ENCODE results near the gene MIDN.
"Not testable (repeated sequence)": the region's sequence is repeated elsewhere in the genome, so short reads cannot be mapped to it uniquely, and the experiment has no call there.

Gene MIDN

DNA sequence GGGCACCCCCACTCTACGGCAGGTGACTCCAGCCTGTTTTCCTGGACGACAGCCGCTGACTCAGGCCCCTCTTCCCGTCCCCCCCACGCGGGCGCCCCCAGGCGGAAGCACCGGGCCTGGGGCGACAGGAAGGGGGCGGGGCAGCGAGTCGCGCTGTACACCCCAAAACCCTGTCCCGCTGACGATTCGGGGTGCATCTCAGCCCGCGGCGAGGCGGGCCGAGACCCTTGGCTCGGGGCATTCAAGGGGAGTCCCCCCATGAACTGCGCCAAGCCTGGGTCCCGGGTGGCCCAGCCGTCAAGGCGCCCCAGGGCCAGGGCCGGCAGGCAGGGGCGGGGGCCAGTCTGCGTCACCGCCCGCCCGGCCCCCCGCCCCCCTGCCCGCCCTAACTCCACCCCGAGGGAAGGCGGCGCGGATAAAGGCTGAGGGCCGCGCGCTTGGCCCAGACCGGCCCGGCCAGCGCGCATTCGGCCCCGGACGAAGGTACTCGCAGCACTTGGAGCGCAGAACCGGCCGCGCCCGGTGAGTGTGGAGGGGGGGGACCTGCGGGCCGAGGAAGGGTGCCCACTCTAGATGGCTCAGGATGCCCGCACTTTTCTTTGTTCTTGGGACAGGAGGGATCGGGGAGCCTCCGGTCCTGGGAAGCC, at the start of gene MIDN:
Gene MIDN (plus strand): TSS at position 445 of the 647 bp plus-strand sequence. CDS start 1,714 bp downstream, outside the sequence.
- peak in 1 of 2 experiments; percentile 55 for DNase-seq

DNA sequence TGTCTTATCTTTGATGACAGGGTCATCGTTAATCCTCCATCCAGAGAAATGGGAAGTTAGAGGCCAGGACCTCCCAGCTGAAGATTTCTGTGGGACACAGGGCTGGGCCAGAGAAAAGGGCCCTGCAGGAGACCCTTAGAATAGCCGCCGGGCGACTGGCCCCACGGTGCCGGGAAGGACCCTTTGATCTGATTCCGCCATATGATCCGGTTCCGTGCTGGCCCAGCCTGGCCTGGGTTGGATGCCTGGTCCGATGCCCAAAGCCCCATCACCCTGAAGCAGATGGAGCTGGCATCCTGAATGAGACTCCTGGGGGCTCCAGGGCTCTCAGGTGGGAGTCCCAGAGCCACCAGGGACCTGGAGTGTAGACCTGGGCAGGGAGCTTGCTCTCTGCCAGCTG, 48.9 kb upstream of the MIDN start:
- DNase-seq, result no peak

DNA sequence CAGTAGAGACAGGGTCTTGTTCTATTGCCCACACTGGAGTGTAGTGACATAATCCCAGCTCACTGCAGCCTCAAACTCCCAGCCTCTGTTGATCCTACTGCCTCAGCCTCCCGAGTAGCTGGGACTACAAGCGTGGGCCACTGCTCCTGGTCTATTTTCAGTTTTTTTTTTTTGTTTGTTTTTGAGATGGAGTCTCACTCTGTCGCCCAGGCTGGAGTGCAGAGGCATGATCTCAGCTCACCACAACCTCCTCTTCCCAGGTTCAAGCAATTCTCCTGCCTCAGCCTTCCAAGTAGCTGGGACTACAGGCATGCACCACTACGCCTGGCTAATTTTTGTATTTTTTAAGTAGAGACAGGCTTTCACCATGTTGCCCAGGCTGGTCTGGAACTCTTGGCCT, 47.8 kb upstream of the MIDN start:
- DNase-seq, result not testable (repeated sequence)

DNA sequence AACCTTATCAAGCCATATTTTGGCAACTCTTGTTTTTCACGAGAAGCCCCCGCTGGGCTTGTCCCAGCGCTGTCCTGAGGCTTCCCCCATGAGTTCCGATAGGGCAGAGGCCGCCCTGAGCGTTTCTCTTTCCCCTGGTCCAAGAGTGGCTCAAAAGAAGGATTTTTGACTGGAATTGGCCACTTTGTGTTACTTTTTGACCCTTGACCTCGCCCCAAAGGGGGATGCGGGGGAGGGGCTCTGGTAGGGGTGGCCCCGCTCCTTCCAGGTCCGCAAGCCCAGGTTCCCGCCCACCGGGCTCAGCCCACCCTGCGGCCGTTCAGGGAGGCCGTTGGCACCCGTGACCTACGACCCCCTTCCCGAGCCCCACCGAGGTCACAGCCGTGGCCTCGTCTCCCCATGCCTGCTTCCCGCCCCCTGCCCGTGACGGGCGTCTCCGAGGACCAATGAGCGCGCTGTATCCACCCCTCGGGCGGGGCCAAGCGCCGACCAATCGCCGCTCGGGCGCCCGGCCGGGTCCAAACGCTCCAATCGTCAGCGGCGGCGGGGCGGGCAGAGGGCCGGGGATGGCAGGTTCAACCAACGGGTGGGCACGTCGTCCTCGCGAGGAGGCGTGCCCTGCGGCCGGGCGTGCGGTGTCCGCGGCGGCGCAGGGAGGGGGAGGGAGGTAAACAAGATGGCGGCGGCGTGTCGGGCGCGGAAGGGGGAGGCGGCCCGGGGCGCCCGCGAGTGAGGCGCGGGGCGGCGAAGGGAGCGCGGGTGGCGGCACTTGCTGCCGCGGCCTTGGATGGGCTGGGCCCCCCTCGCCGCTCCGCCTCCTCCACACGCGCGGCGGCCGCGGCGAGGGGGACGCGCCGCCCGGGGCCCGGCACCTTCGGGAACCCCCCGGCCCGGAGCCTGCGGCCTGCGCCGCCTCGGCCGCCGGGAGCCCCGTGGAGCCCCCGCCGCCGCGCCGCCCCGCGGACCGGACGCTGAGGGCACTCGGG, 43.0 kb upstream of the MIDN start, which contains the start of gene STK11:
Gene STK11 (plus strand): TSS at position 665 of the 986 bp plus-strand sequence. CDS start 1,136 bp downstream, outside the sequence.
- peak; percentile 93 to 96 for DNase-seq

DNA sequence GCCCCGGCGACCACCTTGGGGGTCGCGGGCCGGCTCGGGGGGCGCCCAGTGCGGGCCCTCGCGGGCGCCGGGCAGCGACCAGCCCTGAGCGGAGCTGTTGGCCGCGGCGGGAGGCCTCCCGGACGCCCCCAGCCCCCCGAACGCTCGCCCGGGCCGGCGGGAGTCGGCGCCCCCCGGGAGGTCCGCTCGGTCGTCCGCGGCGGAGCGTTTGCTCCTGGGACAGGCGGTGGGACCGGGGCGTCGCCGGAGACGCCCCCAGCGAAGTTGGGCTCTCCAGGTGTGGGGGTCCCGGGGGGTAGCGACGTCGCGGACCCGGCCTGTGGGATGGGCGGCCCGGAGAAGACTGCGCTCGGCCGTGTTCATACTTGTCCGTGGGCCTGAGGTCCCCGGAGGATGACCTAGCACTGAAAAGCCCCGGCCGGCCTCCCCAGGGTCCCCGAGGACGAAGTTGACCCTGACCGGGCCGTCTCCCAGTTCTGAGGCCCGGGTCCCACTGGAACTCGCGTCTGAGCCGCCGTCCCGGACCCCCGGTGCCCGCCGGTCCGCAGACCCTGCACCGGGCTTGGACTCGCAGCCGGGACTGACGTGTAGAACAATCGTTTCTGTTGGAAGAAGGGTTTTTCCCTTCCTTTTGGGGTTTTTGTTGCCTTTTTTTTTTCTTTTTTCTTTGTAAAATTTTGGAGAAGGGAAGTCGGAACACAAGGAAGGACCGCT, 42.1 kb upstream of the MIDN start:
- no peak for DNase-seq

DNA sequence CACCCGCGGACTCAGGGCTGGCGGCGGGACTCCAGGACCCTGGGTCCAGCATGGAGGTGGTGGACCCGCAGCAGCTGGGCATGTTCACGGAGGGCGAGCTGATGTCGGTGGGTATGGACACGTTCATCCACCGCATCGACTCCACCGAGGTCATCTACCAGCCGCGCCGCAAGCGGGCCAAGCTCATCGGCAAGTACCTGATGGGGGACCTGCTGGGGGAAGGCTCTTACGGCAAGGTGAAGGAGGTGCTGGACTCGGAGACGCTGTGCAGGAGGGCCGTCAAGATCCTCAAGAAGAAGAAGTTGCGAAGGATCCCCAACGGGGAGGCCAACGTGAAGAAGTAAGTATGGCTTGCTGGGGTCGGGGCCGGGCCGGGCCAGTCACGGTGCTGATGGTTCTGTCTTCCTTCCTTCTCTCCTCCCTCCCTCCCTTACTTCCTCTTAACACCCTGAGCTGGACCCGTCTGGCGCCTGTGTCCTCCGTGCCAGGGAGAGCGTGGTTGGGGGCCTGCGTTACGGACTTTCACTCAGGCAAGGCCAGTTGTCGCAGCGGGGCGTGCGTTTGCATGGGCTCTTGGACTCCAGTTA, 41.4 kb upstream of the MIDN start:
- DNase-seq, result no peak

DNA sequence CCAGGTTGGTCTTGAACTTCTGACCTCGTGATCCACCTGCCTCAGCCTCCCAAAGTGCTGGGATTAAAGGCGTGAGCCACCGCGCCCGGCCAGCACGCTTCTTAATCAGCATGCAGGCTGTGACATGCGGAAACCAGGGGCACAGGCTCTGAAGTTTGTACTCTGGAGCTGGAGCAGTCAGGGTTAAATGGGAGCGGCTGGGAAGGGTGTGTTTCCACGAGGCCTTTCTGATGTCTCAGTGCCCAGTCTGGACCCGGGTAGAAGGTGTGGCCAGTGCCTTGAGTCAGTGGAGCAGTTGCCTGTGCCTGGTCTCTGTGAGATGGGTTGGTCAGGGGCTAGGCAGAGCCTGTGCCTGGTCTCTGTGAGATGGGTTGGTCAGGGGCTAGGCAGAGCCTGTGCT, 39.6 kb upstream of the MIDN start:
- DNase-seq, result not testable (repeated sequence)

DNA sequence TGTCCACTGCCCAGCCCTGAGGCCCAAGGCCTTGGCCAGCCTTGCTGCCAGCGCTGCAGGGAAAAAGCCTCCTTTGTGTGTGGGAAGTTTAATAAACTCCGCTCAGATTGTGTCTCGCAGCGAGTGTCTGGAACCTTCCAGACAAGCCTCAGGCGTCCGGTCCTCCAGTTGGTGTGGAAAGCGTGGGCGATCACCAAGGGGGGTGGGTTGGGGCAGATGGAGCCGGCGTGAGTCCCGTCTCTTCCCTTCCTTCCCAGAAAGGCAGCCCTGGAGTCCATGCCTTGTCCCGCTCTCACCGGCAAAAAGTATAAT, 38.2 kb upstream of the MIDN start:
- no peak for DNase-seq

DNA sequence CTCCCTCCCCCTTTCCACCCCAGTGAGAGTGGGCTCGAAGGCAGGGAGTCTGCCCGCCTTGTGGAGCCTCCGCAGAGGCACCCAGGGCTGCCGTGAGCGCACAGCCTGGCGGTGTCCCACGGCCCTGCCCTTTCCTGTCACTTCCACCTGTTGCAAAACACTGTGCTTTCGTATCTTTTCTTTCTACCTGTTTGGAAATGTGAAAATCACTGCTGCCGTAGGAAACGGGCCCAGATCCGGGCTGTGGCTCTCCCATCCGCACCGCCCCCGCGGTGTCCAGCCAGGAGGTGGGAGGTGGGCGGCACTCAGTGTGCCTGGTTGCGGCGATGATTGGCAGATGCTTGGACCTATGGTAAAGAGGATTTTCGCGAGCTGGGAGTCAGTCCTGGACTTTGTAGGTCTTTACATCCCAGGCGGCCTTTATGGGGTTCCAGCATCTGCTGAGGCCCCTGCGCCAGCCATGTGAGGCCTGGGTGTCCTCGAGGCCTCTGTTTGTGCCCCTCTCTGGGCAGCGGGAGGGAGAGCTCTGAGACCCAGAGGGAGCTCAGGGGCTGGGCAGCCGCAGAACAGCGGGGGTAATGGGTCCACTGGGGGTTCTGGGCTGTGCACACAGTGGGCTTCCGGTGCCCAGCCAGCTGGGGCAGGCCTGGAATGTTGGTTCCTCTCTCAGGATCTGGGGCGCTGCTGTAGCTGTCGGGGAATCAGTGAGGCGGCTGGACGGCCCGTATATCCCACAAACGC, 36.7 kb upstream of the MIDN start:
- DNase-seq, result no peak

DNA sequence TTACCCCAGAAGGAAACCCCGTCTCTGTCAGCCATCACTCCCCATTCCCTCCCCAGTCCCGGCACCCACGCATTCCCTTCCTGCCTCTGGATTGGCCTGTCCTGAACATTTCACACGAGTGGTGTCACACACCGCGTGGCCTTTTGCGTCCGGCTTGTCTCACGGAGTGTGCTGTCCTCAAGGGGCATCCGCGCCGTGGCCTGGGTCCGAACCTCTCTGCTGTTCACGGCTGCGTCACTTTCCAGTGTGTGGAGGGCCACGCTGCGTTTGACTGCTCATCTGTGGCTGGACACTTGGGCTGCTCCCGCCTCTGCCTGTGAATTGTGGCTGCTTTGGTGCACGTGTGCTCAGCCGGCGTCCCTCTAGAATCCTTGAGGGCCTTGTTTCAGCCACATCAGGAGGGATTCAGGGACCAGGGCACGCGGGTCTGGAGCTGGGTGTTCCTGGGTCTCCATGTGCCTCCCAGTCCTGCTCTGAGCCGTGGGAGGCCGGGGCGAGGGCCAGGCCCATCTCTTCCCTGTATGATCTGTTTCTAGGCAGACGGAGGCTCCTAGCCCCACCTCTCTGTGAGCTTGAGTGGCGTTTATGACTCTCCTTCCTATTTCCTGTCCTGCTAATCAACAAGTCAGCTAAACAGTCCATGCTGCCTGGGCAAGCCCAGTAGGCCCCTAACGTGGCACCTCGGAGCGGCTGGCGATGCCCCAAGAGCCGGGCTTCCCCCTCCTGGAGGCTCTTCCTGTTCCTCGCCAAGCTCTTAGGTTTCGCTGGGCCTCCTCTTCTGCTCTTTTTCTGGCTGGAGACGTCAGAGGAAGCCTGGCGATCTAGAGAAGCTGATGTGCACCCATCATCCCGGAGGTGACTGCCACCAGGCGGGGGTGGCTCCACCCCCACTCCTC, 34.7 kb upstream of the MIDN start:
- no peak for DNase-seq

DNA sequence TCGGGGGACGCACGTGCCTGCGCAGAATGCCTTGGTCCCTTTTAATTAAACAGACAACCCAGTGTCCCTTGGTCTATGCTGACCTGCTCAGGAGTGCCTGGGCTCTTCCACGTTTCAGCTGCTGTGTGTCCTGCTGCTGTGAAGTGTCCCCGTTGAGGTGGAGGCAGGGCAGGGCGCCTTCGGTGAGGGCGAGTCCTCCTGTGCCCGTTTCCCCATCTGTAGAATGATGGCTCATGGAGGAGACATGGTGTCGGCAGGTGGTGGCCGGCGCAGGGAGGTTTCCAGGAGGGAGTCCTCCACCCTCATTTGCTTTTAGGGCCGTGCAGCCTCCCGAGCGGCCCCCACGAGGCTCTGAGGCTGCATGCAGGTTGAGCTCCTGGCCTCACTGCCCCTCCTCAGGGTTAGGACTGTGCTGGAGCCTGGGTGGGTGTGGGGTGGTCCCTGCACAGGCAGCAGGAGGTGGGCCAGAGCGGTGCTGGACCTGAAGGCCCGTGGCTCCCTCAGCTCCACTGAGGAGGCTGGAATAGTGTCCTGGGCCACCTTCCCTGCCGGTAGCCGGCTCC, 34.0 kb upstream of the MIDN start:
- no peak for DNase-seq

DNA sequence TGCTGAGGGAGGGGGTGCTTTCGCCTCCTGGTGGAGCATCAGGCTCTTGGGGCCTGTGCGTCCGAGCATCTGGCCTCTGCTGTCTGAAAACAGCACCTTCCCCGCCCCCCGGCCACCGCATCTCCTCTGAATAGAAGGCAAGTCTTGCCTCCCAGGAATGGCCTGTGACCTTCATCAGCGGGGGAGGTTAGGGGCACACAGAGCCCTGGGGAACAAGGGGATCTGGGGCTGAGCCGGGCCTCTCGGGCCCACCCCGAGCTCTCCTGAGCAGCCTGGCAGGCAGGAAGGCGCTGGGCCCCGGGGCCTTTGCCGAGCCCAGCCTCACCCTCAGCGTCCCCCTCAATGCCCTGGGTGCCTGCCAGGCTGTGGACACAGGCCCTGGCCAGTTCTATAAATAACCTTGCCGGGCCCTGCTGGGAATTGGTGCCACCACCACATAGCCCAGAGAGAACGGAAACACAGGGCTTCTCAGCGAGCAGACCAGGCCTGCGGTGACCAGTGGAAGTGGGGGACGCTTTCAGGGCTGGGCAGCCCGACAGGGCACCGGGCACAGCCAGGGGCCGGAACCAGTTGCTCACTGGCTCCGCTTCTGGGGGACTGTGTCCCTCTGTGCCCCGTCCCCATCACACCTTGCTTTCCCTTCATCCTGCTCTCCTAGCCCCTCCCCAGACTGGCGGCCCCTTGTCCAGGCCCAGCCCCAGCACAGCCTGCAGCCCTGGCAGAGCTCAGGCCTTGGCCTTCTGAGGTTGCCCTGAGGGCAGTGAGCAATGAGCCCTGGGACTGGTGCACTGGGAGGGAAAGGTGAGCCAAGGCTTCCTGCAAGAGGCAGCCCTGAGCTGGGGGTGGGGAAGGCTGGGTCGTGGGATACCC, 33.3 kb upstream of the MIDN start:
- no peak for DNase-seq

DNA sequence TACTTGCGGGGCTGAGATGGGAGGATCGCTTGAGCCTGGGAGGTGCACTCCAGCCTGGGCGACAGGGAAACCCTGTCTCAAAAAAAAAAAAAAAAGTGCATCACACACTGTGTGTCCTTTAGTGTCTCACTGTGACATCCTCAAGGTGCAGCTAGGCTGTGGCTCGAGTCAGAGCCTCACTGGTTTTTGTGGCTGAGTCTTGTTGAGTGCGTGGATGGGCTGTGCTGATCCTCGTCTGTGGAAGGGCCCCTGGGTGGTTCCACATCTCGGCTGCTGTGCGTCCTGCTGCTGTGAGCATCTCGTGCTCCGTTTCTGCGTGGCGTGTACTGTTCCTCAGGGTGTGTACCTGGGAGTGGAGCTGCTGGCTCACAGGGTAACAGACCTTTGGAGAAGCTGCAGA, 31.6 kb upstream of the MIDN start:
- DNase-seq, result no peak

DNA sequence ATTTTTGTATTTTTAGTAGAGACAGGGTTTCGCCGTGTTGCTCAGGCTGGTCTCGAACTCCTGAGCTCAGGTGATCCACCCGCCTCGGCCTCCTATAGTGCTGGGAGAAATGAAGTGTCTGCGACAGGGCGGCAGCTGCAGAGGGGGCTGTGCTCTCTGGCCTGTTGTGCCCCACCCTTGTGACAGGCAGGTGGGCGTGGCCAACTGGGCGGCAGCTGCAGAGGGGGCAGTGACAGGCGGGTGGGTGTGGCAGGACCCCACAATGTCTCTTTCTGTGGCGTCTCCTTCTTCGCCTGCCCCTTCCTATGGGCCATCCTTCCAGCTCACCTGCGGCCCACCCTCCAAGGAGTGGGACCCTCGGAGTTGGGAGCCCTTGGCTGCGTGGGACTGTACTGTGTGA, 31.0 kb upstream of the MIDN start:
- no peak for DNase-seq

DNA sequence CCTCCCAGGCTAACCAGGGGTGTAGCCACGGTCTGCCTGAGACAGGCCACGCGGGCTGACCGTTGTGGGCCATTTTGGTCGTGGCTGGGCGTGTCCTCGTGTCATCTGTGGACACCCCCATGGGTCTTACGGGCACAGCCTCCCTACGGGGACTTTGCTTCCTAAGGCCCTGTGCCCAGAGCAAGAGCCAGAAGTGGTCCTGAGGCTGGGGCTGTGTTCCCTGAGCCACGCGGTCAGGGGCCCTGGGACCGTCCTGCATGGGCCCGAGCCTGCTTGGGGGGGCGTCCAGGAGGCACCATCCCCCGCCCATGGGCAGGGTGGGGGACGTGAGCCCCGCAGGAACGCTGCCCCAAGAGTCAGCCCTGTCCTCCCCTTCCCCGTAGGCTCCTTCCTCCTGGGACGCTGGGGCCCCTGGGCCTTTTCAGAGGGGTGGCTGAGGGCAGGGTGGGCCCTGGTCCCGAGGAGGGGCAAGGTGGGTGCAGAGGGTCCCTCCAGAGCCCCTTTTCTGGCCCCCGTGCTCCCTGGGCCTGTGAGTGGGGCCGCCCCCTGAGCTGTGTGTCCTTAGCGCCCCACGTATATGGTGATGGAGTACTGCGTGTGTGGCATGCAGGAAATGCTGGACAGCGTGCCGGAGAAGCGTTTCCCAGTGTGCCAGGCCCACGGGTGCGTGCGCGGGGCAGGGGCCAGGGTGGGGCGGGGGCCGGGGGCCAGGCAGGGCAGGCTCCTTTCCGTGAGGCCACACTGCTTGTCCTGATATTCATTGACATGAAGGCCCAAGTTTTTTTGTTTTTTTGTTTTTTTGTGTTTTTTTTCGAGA, 29.4 kb upstream of the MIDN start:
- no peak for DNase-seq

DNA sequence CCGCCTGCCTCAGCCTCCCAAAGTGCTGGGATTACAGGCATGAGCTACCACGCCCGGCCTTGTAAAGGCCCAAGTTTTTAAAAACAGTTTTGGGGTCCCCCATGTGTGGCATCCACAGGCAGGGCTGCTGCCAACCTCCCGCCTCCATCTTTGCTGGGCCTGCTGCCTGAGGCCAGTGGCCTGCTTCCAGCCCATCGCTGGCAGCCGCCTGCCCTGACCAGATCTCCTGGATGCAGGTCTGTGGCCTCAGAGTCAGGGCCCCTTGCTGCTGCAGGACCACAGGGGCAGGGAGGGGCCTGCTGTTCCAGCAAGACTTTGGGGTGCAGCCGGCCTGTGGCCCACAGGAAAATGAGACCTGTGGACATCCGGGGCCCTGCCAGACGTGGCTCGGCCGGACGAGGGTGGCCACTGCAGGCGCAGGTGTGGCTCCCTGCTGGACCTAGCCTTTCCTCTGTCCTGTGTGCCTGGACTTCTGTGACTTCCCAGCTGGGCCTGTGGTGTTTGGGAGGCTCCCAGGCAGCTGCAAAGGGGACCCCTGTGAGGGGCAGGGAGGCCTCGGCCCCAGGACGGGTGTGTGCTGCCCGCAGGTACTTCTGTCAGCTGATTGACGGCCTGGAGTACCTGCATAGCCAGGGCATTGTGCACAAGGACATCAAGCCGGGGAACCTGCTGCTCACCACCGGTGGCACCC, 28.5 kb upstream of the MIDN start:
- no peak for DNase-seq

DNA sequence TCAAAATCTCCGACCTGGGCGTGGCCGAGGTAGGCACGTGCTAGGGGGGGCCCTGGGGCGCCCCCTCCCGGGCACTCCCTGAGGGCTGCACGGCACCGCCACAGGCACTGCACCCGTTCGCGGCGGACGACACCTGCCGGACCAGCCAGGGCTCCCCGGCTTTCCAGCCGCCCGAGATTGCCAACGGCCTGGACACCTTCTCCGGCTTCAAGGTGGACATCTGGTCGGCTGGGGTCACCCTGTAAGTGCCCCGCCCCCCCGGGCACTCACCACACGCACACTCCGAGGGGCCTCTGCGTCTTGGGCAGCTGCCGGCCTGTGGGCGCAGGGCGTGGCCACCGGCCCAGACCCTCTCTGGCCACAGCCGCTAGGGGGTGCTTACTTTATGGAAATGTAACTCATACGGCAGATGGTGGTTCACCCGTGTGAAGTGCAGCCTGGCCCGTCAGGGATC, 27.9 kb upstream of the MIDN start:
- DNase-seq, result peak; percentile 70 to 86

All from NCI-H524 (cell line).